ENCODE data around the gene TELO2.

- TF ChIP-seq CTCF (IDR thresholded peaks at IDR 0.05) (no peak), POLR2A (IDR thresholded peaks at IDR 0.05) (no peak)
Observed at GRCh38 chr16:1511662-1512569, 18.8 kb downstream of the TELO2 start.

Data from lower leg skin (tissue), 3 donors.